ENCODE data around the gene NEU2. TPM values are rescaled to one million over a fixed set of nuclear protein-coding genes. Genes with fewer than 3 reads are reported as not detected.
A peak's percentile ranks its signal among the peaks of the same experiment; 100 is the strongest.

The NEU2 gene
- total RNA-seq, 1 donor from 2014 or later: not detected

- H3K36me3 ChIP-seq: no peaks in the 10 kb centered on the region
- H3K4me1 ChIP-seq: peaks cover 85% of the 10 kb centered on the region
- no peaks in the 10 kb centered on the region for H3K9me3 ChIP-seq
- H3K27ac ChIP-seq: peak overlapping the region; percentile 80
- TF ChIP-seq CTCF (IDR thresholded peaks at IDR 0.05): no peak
- intact Hi-C loops (cut with DNase I): no loop called here
- no peak for DNase-seq
- H3K4me3 ChIP-seq: no peak overlapping the region
- no peak for ATAC-seq
- no peaks in the 10 kb centered on the region for H3K27me3 ChIP-seq (ENCODE audit: low read depth)
These were observed 49.9 kb downstream of the NEU2 start for GRCh38 chr2:233082222-233082930.

DNA sequence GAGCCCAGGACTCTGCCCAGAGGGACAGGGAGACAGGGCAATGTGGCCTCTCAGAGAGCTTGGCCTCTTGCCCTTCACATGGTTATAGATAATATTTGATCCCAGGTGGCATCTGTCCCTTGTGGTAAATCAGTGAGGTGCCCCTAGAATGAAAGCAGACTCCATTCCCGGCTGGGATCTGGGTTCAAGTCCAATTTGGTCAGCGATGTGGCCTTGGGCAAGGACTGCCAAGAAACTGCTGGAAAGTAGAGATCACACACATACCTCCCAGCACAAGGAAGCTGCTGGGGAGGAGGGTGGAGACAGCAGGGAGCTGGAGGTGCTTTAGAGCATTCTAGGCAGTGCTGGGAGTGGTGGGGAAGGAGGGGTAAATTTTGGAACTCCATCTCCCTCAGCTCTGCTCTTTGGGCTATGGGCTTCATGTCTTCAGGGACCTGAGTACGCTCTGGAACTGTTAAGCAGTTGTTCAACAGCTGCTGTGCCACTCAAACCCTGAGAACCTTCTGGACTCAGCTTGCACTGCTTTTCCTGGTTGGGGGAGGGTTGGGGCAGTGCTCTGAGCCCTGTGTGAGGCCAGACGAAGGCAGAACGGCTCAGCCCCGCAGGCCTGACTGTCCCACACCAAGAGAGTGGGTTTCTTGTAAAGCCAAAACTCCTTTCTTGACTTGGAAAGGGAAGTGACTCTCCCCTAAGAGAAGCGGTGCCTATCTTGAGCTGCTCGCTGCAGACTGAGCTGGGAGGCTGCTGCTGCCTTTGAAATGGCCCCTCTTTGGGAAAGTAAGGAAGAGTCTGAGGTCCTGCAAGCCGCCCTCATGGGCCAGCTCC is 50.7 kb downstream of the NEU2 start:
- Histone ChIP-seq H3K27me3 (ENCODE audit: low read depth) (no peaks in the 10 kb centered on the region), H3K36me3 (no peaks in the 10 kb centered on the region), H3K4me1 (peaks cover 86% of the 10 kb centered on the region), H3K27ac (peak overlapping the region; percentile 80), H3K9me3 (no peaks in the 10 kb centered on the region), H3K4me3 (no peak overlapping the region)
- intact Hi-C loops (cut with DNase I): no loop called here
- TF ChIP-seq CTCF (IDR thresholded peaks at IDR 0.05): no peak
- peak in 1 of 2 donors; percentile 20 for ATAC-seq
- DNase-seq: no peak

DNA sequence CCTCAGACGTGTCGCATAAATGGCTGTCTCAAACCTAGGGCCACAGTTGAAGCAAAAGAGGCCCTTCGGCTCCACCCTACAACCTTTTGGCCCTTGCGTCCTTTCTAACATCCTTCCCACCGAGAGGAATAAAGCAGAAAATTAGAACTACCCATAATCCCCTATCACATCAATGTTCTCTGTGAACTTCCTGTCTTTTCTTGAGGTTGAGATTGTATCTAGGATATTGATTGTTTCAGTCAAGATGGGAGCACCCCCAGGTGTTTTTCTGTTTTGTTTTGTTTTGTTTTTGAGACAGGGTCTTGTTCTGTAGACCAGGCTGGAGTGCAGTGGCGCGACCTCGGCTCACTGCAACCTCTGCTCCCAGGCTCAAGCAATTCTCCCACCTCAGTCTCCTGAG is 51.3 kb downstream of the NEU2 start:
- no peak for DNase-seq
- intact Hi-C loops (cut with DNase I): no loop called here
- no peak for TF ChIP-seq CTCF (IDR thresholded peaks at IDR 0.05)
- peak overlapping the region; percentile 25 for H3K4me3 ChIP-seq
- H3K27me3 ChIP-seq (ENCODE audit: low read depth): no peaks in the 10 kb centered on the region
- H3K4me1 ChIP-seq: peaks cover 89% of the 10 kb centered on the region
- no peaks in the 10 kb centered on the region for H3K36me3 ChIP-seq
- no peak for ATAC-seq
- H3K9me3 ChIP-seq: no peaks in the 10 kb centered on the region
- H3K27ac ChIP-seq: peak overlapping the region; percentile 80

- peak overlapping the region; percentile 80 for H3K27ac ChIP-seq
- H3K9me3 ChIP-seq: no peaks in the 10 kb centered on the region
- no peaks in the 10 kb centered on the region for H3K36me3 ChIP-seq
- no peaks in the 10 kb centered on the region for H3K27me3 ChIP-seq (ENCODE audit: low read depth)
- DNase-seq (peak; percentile 72), ATAC-seq (peak; percentile 69 to 75)
- no peak overlapping the region for H3K4me3 ChIP-seq
- TF ChIP-seq CTCF (IDR thresholded peaks at IDR 0.05): no peak
- peaks cover 87% of the 10 kb centered on the region for H3K4me1 ChIP-seq
- intact Hi-C loops (cut with DNase I): no loop called here
These were observed 52.0 kb downstream of the NEU2 start for GRCh38 chr2:233084488-233084887.

Other genes starting within 250 kb of the NEU2 start
- gene SNORC, start 162.4 kb upstream of the NEU2 start, total RNA-seq: 0.53 TPM
- 1.7 TPM for gene NGEF, start 19.4 kb upstream of the NEU2 start, total RNA-seq
- gene INPP5D, start 27.7 kb downstream of the NEU2 start, total RNA-seq: 32.0 TPM
- gene ATG16L1, start 219.0 kb downstream of the NEU2 start, total RNA-seq: 21.4 TPM